ENCODE results near the gene HMOX1. TPM values are rescaled to one million over a fixed set of nuclear protein-coding genes. Genes with fewer than 3 reads are reported as not detected.

HMOX1 gene
- total RNA-seq, 1 donor from 2014 or later, result 4.3 TPM

- no peak overlapping the region for H3K4me3 Mint-ChIP-seq (ENCODE audit: low read depth)
- TF ChIP-seq CTCF (IDR thresholded peaks at IDR 0.05; ENCODE audit: unreplicated experiment), result no peak
- no peaks in the 10 kb centered on the region for H3K4me1 Mint-ChIP-seq (ENCODE audit: low read depth)
- H3K27ac Mint-ChIP-seq, result no peak overlapping the region
- H3K36me3 Mint-ChIP-seq (ENCODE audit: insufficient read depth), result peaks cover 23% of the 10 kb centered on the region
- no peaks in the 10 kb centered on the region for H3K27me3 Mint-ChIP-seq
- no peaks in the 10 kb centered on the region for H3K9me3 Mint-ChIP-seq (ENCODE audit: low read depth)
- no peak for DNase-seq (ENCODE audit: low spot score, unreplicated experiment)
These were observed 29.8 kb downstream of the HMOX1 start for GRCh38 chr22:35410663-35411034.

- no peak for TF ChIP-seq CTCF (IDR thresholded peaks at IDR 0.05; ENCODE audit: unreplicated experiment)
- H3K4me3 Mint-ChIP-seq (ENCODE audit: low read depth), result no peak overlapping the region
- H3K4me1 Mint-ChIP-seq (ENCODE audit: low read depth), result no peaks in the 10 kb centered on the region
- H3K9me3 Mint-ChIP-seq (ENCODE audit: low read depth), result no peaks in the 10 kb centered on the region
- peak overlapping the region; percentile 81 for H3K27ac Mint-ChIP-seq
- DNase-seq (ENCODE audit: low spot score, unreplicated experiment), result no peak
- H3K27me3 Mint-ChIP-seq, result no peaks in the 10 kb centered on the region
- H3K36me3 Mint-ChIP-seq (ENCODE audit: insufficient read depth), result peaks cover 23% of the 10 kb centered on the region
These were observed 30.2 kb downstream of the HMOX1 start for GRCh38 chr22:35411102-35411501.

- no peak for DNase-seq (ENCODE audit: low spot score, unreplicated experiment)
- TF ChIP-seq CTCF (IDR thresholded peaks at IDR 0.05; ENCODE audit: unreplicated experiment), result no peak
- no peaks in the 10 kb centered on the region for H3K4me1 Mint-ChIP-seq (ENCODE audit: low read depth)
- no peaks in the 10 kb centered on the region for H3K27me3 Mint-ChIP-seq
- peak overlapping the region; percentile 74 for H3K27ac Mint-ChIP-seq
- H3K9me3 Mint-ChIP-seq (ENCODE audit: low read depth), result no peaks in the 10 kb centered on the region
- no peak overlapping the region for H3K4me3 Mint-ChIP-seq (ENCODE audit: low read depth)
- peaks cover 18% of the 10 kb centered on the region for H3K36me3 Mint-ChIP-seq (ENCODE audit: insufficient read depth)
These were observed 32.7 kb downstream of the HMOX1 start for GRCh38 chr22:35413624-35414023.

GRCh38 chr22:35417606-35418005 lies 36.7 kb downstream of the HMOX1 start:
- Mint-ChIP-seq H3K36me3 (ENCODE audit: insufficient read depth) (peaks cover 12% of the 10 kb centered on the region), H3K27me3 (no peaks in the 10 kb centered on the region), H3K4me3 (ENCODE audit: low read depth) (no peak overlapping the region), H3K9me3 (ENCODE audit: low read depth) (no peaks in the 10 kb centered on the region), H3K27ac (no peak overlapping the region), H3K4me1 (ENCODE audit: low read depth) (no peaks in the 10 kb centered on the region)
- no peak for DNase-seq (ENCODE audit: low spot score, unreplicated experiment)
- TF ChIP-seq CTCF (IDR thresholded peaks at IDR 0.05; ENCODE audit: unreplicated experiment), result no peak

- Mint-ChIP-seq H3K36me3 (ENCODE audit: insufficient read depth) (peaks cover 12% of the 10 kb centered on the region), H3K27ac (no peak overlapping the region), H3K27me3 (no peaks in the 10 kb centered on the region), H3K9me3 (ENCODE audit: low read depth) (no peaks in the 10 kb centered on the region), H3K4me3 (ENCODE audit: low read depth) (no peak overlapping the region), H3K4me1 (ENCODE audit: low read depth) (no peaks in the 10 kb centered on the region)
- no peak for DNase-seq (ENCODE audit: low spot score, unreplicated experiment)
- no peak for TF ChIP-seq CTCF (IDR thresholded peaks at IDR 0.05; ENCODE audit: unreplicated experiment)
These were observed 37.2 kb downstream of the HMOX1 start for GRCh38 chr22:35418088-35418487.
